ENCODE data around the gene XRCC1. TPM values are rescaled to one million over a fixed set of nuclear protein-coding genes. Genes with fewer than 3 reads are reported as not detected.

The XRCC1 gene
- total RNA-seq, 2 experiments from 2014 or later = 27.2 to 35.9 TPM

- peak overlapping the region; percentile 97; the same call in 1 of the 2 replicates for H2AFZ ChIP-seq (ENCODE audit: low read length)
- peak overlapping the region; percentile 96 for H3K4me2 ChIP-seq (ENCODE audit: low read length)
- no peaks in the 10 kb centered on the region for H3K79me2 ChIP-seq (ENCODE audit: insufficient read depth, low read depth, low read length)
- H3K36me3 ChIP-seq (ENCODE audit: insufficient read depth, low read length) = no peaks in the 10 kb centered on the region
- POLR2A ChIA-PET = interaction anchor here (0.5 kb wide), 1 partner anchor 115 kb away, joined by 5 read pairs; no protein-coding TSS in a partner anchor
- DNase-seq (ENCODE audit: low spot score) = no peak
- intact Hi-C loops (cut with micrococcal nuclease; ENCODE audit: unreplicated experiment) = loop anchor here (2.0 kb wide), 1 partner anchor 42 kb away; no protein-coding TSS in a partner anchor
- H3K27ac ChIP-seq (ENCODE audit: low read depth, low read length, poor library complexity, severe bottlenecking) = no peak overlapping the region
- H3K9me3 ChIP-seq (ENCODE audit: low read length) = no peaks in the 10 kb centered on the region
- CTCF ChIA-PET (ENCODE audit: unreplicated experiment) = interaction anchor here (0.6 kb wide), 1 partner anchor 89 kb away, joined by 3 read pairs; no protein-coding TSS in a partner anchor
- no peaks in the 10 kb centered on the region for H3K9me2 ChIP-seq (ENCODE audit: insufficient read depth, low read length)
- no peak for TF ChIP-seq CTCF (conservative IDR thresholded peaks at IDR 0.05; ENCODE audit: low read length)
- no peak for TF ChIP-seq EZH2phosphoT487 (IDR thresholded peaks at IDR 0.05; ENCODE audit: borderline replicate concordance, low read depth, low read length)
- H3K4me1 ChIP-seq (ENCODE audit: insufficient read depth, low read length, poor library complexity, severe bottlenecking) = peaks cover 16% of the 10 kb centered on the region
- H3K4me3 ChIP-seq (ENCODE audit: low read depth, low read length, poor library complexity, severe bottlenecking) = peak overlapping the region; percentile 77
- H4K20me1 ChIP-seq (ENCODE audit: insufficient read depth, low read length) = no peaks in the 10 kb centered on the region
- BruUV-seq (replicated peaks) = no TSS peak
These were observed 70.2 kb downstream of the XRCC1 start for GRCh38 chr19:43505186-43505456.

GRCh38 chr19:43504426-43505185 lies 70.7 kb downstream of the XRCC1 start, which contains the start of gene PHLDB3:
TSS of gene PHLDB3 (minus strand) at chr19:43504746. CDS start at chr19:43504118, 628 bp downstream.
- intact Hi-C loops (cut with micrococcal nuclease; ENCODE audit: unreplicated experiment) = loop anchor here (2.0 kb wide), 1 partner anchor 42 kb away; no protein-coding TSS in a partner anchor
- Histone ChIP-seq H3K9me3 (ENCODE audit: low read length) (no peaks in the 10 kb centered on the region), H3K4me3 (ENCODE audit: low read depth, low read length, poor library complexity, severe bottlenecking) (peak within 1 kb of the TSS; percentile 77), H3K36me3 (ENCODE audit: insufficient read depth, low read length) (no peaks in the 10 kb centered on the region), H3K9me2 (ENCODE audit: insufficient read depth, low read length) (no peaks in the 10 kb centered on the region), H2AFZ (ENCODE audit: low read length) (peak within 1 kb of the TSS; percentile 97), H3K4me2 (ENCODE audit: low read length) (peak within 1 kb of the TSS; percentile 96), H4K20me1 (ENCODE audit: insufficient read depth, low read length) (no peaks in the 10 kb centered on the region), H3K27ac (ENCODE audit: low read depth, low read length, poor library complexity, severe bottlenecking) (peak within 1 kb of the TSS; percentile 26), H3K4me1 (ENCODE audit: insufficient read depth, low read length, poor library complexity, severe bottlenecking) (peaks cover 16% of the 10 kb centered on the region), H3K79me2 (ENCODE audit: insufficient read depth, low read depth, low read length) (no peaks in the 10 kb centered on the region)
- no peak for DNase-seq (ENCODE audit: low spot score)
- ChIA-PET CTCF (ENCODE audit: unreplicated experiment) (interaction anchor here (0.6 kb wide), 1 partner anchor 90 kb away, joined by 3 read pairs; no protein-coding TSS in a partner anchor), POLR2A (interaction anchor here (0.5 to 1.0 kb wide), 4 partner anchors 9 to 115 kb away, joined by 4 to 6 read pairs (median 5); no protein-coding TSS in a partner anchor)
- no TSS peak for BruUV-seq (replicated peaks)
- TF ChIP-seq CTCF (conservative IDR thresholded peaks at IDR 0.05; ENCODE audit: low read length) (peak; percentile 6; the same call in 1 of the 2 replicates), EZH2phosphoT487 (IDR thresholded peaks at IDR 0.05; ENCODE audit: borderline replicate concordance, low read depth, low read length) (no peak)

All from OCI-LY7 (cell line).